GDM1 (cell line): ENCODE results near the gene TMEM86A.

Experiments used
- DNase-seq: peaks from one replicate; lab custom pipeline; 2025; lab: John Stamatoyannopoulos, UW

TMEM86A gene

DNA sequence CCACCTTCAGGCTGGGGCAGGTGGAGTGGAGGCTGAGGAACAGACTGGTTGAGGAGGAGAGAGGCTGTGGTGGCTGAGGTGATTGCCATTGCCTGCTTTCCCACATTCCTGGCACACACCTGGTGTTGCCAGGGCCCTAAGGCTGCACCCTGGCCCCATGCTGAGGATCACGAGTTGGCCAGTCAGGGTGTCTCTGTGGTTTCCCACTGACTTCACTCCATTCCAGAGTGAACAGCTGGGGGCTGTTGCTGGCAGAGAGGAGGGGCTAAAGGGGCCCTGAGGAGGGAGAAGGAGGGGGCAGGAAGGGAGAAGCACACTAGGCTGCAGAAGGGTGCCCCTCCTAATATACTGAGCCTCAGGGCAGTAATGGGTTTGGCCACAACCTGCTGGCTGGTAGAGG lies 1.8 kb downstream of the TMEM86A start:
- no peak for DNase-seq

- no peak for DNase-seq
Observed at GRCh38 chr11:18700872-18701271, 2.3 kb downstream of the TMEM86A start.

DNA sequence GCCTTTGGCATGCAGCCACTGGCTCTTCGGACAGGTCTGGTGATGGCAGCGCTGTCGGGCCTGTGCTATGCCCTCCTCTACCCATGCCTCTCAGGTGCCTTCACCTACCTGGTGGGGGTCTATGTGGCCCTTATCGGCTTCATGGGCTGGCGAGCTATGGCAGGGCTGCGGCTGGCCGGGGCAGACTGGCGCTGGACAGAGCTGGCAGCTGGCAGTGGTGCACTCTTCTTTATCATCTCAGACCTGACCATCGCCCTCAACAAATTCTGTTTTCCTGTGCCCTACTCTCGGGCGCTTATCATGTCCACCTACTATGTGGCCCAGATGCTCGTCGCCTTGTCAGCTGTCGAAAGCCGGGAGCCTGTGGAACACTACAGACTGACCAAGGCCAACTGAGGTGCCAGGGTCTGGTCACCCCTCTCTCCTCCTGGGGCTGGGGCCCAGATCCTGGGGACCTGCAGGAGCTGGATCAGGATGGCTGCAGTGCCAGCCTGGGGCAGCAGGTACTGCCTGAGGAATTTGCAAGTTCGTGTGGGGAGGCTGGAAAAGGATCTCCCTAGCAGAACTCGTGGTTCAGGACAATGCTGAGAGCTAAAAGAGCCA lies 3.1 kb downstream of the TMEM86A start:
- no peak for DNase-seq

DNA sequence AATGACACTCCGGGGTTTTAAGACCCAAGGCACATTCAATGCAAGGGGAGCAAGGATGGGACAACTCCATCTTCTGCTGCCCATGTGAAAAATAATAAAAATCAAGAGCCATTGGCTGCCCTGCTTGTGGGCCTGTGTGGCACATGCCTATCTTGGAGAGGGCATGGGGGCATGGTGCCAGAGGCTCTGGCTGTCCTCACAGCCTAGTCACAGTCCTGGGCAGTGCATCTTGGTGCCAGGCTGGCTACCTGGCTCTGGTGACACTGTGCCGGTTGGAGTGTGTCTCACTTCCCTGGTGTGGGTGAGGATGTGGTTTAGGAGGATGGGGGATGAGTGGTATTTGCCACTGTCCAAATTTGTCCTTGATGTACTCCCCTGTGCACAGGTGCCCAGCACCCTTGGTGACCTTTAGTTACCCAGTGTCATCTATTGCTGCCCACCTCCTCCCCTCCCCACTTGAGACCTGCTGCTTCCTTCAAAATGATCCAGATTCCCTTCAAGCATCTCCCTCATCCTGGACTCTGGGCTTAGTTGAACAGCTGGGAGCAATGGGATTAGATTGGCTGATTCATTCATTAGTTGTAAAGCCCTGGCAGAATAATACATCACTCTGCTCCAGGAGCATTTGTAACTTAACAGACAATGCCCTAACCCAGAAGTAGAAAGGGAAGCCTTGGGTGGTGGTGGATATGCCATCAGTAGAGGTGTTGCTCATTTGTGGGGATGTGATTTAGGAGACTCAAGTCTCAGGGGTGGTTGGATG lies 4.6 kb downstream of the TMEM86A start:
- DNase-seq: no peak

GRCh38 chr11:18704045-18704645 lies 5.6 kb downstream of the TMEM86A start:
- DNase-seq: no peak

GRCh38 chr11:18704698-18705097 lies 6.1 kb downstream of the TMEM86A start:
- no peak for DNase-seq

DNA sequence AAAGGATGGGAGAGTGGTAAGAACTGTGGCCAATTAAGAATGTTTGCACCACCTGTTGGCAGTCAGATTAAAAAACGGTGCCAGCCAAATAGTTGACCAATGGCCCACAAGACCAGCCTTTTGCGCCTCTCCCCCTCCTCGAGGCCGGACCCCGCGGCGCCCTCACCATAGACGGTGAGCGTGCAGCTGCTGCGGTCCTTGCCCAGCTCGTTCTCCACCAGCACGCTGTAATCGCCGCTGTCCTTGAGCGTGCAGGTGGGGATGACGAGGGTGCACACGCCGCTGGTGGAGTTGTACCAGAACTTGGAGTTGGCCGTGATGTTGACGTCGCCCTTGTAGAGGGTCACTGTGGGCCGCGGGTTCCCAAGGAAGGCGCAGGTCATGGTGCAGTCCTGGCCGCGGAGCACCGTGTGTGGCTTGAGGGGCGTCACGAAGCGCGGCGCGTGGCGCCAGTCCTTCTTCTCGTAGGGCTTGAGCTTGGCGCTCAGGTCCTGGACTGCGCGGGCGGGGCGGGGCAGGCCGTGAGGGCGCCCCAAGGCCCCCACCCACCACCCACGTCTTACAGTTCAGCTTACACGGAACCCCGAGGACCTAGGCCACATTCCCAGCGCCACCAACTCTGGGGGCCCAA lies 7.2 kb downstream of the TMEM86A start:
- DNase-seq: no peak

DNA sequence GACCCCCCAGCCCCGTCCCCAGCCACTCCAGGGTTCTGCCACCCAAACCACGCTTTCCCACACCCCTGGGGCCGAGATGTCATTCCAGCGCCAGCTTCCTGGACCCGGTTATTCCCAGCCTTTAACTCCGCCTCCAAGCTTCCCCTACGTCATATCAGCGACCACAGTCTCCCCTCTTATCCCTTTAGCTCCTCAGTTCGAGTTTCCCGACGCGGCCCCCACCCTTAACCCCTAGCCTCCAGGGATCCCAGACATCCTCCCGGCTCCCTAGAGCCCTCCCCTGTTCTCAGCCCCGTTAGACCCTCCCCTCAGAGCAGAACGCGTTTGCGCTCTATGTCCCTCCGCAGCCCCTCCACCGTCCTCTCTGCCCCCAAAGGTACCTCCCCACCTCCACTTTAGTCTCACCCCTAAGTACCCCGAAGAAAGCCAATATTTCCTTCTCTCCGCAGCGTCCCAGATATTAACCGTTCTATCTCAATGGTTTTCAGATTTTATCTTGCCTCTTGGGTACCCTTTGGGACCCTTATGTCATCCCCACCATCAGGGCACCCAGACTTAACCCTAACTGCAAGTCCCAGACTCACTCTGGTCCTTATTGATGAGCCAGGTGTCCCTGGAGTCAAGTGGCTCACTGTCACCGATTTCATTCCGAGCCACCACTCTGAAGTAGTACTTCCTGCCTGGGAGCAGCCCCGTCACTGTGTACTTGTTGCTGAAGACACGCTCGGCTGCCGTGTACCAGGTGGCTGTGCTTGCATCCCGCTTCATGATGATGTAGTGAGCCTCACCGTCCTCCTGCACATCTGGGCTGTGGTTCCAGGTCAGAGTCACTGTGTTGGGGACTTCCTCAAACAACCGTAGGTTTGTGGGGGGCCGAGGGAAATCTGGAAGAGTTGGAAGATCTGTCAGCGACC lies 8.0 kb downstream of the TMEM86A start:
- no peak for DNase-seq

DNA sequence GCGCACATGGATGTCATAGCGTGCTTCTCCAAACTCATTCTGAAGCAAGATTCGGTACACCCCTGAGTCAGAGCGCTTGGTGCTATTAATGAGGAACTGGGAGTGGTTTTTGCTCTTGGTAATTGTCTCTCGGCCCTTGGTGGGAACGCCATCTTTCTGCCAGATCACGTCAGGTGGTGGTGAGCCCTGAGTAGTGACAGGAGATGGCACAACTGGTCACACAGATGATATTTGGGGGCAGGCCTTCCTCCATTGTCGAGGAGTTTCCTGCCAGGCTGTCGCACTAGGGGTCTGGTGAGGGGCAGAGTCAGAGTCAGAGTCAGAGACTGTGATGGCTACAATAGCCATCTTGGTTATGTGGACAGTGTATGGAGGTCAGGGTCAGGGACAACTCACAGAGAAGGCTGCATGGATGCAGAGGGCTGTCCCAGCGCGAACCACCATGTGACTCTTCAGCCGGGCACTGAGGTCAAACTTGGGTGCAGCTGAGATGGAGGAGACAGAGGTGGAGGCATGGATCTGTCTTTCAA lies 9.3 kb downstream of the TMEM86A start:
- DNase-seq: no peak

- DNase-seq: no peak
Observed at GRCh38 chr11:18709414-18709813, 10.8 kb downstream of the TMEM86A start.

- DNase-seq: no peak
Observed at GRCh38 chr11:18710545-18710944, 12.0 kb downstream of the TMEM86A start.

- DNase-seq: no peak
Observed at GRCh38 chr11:18713646-18714442, 15.3 kb downstream of the TMEM86A start.

- DNase-seq: no peak
Observed at GRCh38 chr11:18714443-18714780, 15.8 kb downstream of the TMEM86A start.

DNA sequence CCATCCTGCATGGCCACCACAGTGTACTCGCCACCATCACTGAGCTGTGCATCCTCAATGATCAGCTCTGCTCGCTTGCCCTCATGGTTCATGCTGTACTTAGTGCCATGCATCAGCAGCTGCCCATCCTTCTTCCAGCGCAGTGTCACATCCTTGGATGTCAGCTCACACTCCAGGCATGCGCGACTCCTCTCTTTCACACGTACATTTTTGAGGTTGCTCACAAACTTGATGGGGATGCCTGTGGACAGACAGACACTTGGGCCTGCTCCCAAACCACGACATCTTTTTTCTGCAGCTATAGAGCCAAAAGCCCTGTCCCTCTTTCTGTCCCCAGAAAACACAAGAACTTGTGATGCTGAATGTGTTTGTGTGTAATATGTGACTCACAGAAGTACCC lies 16.9 kb downstream of the TMEM86A start:
- DNase-seq: no peak

DNA sequence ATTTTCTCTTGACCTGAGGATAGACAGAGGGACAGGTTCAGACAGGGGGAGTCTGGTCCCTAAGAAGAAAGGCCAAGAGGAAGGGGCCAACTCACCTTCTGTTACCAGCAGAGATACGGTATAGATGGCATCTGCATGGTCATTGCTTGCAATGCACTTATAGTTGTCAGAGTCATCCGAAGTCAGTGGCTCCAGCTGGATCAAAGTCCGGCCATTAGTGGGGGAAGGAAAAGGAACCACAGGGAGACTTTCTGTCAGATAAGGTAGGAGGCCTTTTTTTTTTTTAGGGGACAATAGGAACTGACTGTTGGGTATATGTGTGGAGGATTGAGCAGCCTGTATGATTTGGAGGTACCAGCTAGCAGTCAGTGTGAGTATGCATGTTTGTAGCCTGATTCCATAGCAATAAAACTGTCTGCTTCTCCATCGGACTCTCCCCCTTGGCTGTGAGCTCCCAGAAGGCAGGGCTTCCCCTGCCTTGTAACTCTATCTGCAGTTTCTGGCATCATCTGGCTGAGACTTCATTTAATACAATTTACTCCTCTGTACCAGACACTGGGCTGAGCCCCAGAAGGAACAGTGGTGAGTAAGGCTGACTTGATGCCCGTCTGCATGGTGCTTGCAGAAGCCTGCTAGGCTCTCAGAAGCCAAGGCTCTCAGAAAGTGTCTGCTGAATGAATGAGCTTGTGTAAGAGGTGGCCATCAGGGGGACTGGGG lies 21.7 kb downstream of the TMEM86A start:
- no peak for DNase-seq

- DNase-seq: peak; percentile 52
Observed at GRCh38 chr11:18720808-18721560, 22.4 kb downstream of the TMEM86A start.

DNA sequence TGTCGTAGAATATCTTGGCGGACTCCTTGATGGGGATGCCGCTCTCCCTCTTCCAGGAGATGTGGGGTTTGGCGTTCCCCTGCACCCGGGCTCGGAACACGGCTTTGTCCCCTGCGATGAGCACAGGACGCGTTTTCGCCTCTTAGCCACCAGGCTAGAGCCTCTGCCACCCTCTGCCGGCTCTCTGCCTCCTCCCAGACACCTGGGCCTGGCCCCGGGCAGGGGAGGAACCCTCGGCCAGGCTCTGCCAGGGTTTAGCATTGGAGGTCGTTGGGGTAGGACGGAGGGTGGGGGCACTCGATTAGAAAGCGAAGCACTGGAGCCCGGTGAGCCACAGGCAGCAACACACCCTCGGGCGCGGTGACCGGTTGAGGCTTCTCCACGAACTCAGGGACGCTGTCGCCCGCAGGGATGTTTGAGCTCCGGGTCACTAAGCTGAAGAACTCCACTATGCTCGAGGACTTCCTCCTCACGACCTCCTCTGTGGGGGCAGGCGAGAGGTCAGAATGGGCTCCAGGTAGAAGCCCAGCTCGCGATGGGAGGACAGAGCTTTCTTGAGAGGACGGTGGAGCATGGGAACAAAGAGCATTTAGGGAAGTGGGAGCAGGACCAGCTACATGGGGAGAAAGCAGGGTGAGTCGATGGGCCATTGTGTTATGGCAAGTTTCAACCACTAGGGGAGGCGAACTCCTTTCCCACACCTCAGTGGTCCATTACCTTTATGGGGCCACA lies 23.1 kb downstream of the TMEM86A start:
- DNase-seq: peak; percentile 46

- no peak for DNase-seq
Observed at GRCh38 chr11:18722293-18722637, 23.7 kb downstream of the TMEM86A start.

DNA sequence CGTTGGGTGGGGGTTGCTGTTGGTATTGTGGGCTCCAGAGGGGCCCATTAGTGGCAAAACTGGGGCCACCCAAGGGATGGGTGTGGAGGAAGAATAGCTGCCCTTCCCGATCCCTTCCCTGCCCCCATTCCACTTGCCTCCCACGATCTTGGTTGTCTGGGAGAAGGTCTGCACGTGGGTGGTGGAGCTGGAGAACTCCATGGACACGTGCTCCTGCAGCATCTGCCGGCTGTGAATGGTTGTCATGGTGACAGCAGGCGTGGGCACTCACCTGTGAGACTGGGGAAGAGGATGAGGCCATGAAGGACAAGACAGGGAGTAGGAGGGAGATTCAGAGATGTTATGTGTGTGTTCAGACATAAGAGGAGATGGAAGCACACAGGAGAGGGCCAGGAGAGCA lies 25.4 kb downstream of the TMEM86A start:
- no peak for DNase-seq
